SKM-1 treated with dmso at 0.1 percent for 144 hours (cell line): ENCODE results near the gene SLC4A1AP.
"Not testable (repeated sequence)": the region's sequence is repeated elsewhere in the genome, so short reads cannot be mapped to it uniquely, and the experiment has no call there.

ENCODE experiments used
- DNase-seq: peaks from one replicate; lab custom pipeline; 2025; ENCODE audit not compliant: unreplicated experiment; lab: John Stamatoyannopoulos, UW

SLC4A1AP gene

DNA sequence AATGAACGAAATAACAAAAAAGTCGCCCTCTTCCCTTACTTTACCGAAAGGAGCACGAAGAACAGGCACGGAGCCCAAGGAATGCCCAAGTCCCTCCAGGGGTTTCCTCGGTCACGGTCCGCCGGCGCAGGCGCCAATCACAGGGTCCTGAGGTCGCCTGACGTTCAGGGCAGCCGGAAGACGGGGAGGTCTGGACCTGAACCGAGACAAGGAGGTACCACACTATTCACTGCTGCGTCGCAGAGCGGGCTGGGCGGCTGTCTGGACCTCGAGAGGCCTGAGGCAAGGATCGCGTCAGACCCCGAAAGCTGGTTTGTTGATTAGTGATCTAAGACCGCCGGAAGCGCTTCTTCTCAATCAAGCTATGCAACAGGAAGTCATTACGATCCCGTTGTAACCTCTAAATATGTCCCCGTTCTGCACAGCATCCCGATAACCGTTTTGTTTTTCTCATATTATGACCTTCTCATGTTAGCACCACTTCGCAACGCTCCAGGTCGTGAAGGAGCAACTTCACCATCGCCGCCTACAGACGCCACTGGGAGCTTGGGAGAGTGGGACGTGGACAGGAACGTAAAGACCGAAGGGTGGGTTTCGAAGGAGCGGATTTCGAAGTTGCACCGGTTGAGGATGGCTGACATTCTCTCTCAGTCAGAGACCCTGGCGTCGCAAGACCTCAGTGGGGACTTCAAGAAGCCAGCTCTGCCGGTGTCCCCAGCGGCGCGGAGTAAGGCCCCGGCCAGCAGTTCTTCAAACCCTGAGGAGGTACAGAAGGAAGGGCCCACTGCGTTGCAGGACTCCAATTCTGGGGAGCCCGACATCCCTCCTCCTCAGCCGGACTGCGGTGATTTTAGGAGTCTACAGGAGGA, at the start of gene SLC4A1AP, which contains the start of gene SUPT7L:
TSS of gene SLC4A1AP (plus strand) at position 605 of the 869 bp plus-strand sequence. CDS start at position 631, 26 bp downstream.
TSS of gene SUPT7L (minus strand) at position 330 of the 869 bp plus-strand sequence. CDS start 1,422 bp downstream, outside the sequence.
- peak; percentile 81 for DNase-seq

DNA sequence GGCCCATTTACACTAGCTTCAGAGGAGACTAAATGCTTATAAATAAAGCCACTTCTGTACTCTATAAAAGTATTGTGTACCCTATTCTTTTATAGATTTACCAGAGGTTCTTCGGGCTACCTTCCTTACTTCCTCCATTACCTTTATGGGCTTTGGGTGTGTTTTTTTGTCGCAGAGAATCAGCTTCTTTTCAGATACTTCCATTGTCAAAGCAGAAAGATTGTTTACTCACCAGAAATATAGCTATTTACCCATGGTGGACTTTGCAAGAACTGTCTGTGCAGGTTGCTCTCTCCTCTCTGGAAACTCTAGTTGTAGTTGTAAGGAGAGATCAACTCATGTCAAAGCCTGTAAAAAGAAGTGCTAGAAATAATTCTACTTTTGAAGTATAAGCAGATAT, 49.7 kb upstream of the SLC4A1AP start:
- DNase-seq, result no peak

- no peak for DNase-seq
Measured at GRCh38 chr2:27615316-27615715, 48.4 kb upstream of the SLC4A1AP start.

DNA sequence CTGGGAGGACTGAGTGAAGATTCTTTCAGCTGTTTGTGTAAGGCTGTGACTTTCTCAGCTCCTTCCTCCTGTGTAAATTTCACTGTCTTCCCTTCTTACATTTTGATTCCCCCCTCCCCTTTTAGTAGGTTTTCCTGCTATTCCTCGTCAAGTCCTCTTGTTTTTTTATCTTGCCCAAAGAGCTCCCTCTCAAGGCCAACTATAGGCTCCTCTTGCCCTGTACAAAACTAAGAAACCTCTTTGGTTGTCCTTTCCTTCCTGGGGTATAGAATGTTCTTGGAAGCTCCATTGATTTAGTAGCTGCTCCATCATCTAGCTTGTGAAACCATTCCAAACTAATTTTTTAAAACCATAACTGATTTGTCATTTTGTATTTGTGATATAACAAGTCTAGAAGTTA, 42.2 kb upstream of the SLC4A1AP start:
- no peak for DNase-seq

GRCh38 chr2:27622921-27623384, 40.7 kb upstream of the SLC4A1AP start:
- no peak for DNase-seq

DNA sequence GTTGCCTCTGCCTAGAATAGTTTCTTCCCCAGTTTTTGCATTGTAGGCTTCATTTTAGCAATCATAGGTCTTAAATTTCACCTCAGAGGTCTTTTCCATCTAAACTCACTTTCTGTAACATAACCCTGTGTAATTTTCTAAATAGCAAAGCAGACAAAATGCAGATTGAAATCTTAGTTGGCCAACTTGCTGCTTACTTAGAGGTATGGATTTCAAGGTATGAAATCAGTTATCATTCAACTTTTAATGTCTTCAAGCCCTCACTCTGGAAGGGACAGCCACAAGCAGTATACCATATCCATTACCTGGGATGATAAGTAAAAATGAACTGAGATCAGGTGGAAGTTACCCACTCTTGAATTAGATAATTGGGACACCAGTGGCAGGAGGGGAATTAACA, 38.7 kb upstream of the SLC4A1AP start:
- DNase-seq, result no peak

DNA sequence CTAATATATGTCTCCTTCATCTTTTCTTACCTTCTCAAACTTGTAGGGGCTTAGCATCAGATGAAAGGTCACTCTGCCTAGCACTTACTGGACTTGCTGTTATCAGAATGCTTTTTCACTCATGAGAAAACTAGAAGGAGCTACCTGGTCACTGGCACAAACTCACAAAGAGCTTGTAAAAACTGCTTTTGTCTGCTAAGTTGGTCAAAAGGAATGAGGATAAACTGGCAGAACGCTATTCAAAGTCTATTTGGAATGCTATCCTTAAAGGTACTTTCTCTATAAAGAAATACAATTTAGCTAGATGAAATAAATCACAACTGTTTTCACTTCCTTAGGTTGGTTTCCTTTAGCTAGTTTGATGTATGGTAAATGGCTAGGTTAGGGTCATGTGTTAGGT, 37.4 kb upstream of the SLC4A1AP start:
- DNase-seq, result not testable (repeated sequence)

- peak; percentile 22 for DNase-seq
Measured at GRCh38 chr2:27626921-27627320, 36.8 kb upstream of the SLC4A1AP start.

GRCh38 chr2:27627963-27628766, 35.5 kb upstream of the SLC4A1AP start:
- DNase-seq, result no peak

DNA sequence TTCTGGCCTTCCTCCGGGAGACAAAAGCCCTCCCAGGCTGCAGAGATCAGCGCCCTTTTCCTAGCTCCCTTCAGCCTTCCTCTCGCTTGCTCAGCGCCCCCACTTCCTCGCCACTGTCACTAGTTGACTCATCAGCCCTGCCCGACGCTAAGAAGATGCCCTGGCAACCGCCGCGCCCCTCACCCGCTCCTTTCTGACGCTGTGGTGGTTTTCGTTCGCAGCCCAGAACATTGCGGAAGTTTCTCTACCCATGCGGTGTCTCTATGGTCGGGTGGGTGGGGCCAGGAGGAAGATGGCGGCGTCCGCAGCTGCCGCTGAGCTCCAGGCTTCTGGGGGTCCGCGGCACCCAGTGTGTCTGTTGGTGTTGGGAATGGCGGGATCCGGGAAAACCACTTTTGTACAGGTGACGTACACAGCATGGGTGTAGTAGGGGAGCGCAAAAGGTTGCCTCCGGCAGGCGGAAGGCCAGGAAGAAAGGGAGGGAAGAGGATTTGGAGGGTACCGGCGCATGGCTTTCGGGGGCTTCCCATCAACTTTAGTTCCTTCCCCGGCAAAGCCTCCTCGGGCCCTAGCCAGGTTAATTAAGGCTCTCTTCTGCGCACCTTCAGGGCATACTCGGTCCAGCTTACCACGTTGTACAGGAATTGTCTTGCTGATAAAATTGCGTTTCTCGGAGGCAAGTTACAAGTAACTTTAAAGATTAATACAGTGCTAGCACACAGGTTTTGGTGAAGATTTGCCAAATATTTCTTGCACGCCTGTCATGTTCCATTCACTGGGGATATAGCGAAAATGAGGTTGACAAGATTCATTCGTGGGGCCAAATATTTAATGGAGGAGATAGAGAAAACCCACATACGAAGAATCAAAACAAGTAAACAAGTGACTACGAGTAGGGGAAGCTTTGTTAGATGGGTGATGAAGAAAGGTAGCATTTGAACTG, 34.7 kb upstream of the SLC4A1AP start, which contains the start of the genes CCDC121 and GPN1:
TSS of gene CCDC121 (minus strand) at position 246 of the 943 bp plus-strand sequence. CDS start 1,213 bp downstream, outside the sequence.
TSS of gene GPN1 (plus strand) at position 284 of the 943 bp plus-strand sequence. CDS start at position 293, 9 bp downstream.
- peak; percentile 96 for DNase-seq

GRCh38 chr2:27630257-27630656, 33.4 kb upstream of the SLC4A1AP start:
- not testable (repeated sequence) for DNase-seq

- DNase-seq, result no peak
Measured at GRCh38 chr2:27634291-27634690, 29.4 kb upstream of the SLC4A1AP start.

DNA sequence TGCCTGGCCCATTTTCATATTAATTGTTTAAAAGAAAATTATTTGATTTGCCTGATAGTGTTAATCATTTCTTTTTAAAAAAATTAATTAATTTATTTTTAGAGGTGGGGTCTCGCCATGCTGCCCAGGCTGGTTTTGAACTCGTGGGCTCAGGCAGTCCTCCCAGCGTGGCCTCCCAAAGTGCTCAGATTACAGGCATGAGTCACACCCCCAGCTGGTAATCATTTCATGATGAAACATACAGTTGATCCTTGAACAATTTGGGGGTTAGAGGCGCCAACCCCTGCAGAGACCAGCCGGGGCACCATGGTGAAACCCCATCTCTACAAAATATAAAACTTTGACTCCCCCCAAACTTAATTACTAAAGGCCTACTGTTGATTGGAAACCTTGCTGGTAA, 26.9 kb upstream of the SLC4A1AP start:
- no peak for DNase-seq

GRCh38 chr2:27638037-27638637, 25.6 kb upstream of the SLC4A1AP start:
- DNase-seq, result no peak

DNA sequence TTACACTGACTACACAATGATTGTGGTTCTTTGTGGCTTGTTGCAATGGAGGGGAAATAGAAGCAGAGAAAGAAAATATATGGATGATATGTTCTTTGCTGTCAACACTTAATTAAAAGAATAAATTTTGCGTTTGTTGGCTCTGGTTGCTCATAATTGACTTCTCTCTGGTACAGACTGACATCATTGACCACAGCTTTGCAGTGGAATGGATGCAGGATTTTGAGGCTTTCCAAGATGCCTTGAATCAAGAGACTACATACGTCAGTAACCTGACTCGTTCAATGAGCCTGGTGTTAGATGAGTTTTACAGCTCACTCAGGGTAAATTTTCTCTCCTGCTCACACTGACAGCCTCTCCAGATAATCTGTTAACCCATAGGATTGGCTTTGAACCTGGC, 25.0 kb upstream of the SLC4A1AP start:
- DNase-seq, result no peak

DNA sequence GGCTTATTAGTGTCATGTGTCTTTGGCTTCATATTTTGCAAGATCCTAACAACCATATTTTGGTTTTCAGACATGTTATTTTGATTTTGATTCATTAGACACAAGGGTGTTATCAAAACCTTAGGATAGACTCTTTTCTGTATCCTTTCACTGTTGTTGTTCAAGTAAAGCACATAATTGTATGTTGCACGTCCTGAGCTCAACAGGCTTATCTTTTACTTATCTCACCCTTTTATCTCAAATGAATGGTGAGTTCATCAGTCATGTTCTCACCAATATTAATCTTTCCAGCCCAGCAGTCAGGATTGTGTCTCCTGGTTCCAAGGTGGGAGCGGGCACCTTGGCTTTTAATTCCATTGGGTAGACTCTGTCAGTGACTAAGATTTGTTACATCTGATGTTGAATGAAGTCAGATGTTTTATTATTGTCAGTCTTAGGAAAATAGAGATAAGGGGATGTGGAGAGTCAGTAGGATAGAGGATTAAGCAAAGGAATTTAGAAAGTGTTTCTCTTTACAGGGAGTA, 22.9 kb upstream of the SLC4A1AP start:
- no peak for DNase-seq

DNA sequence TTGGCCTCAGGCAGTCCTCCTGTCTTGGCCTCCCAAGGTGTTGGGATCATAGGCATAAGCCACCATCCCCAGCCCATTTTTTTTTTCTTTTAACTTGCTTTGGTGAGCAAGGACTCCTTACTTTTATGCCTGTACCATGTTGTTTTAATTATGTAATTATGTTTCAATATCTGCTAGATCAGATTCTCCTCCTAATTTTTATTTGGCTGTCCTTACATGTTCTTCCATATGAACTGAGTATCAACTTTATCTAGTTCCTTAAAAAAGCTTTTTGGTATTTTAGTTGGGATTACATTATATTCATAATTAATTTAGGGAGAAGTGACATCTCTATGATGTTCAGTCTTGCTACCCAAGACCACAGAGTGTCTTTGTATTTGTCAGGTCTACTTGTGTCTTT, 18.5 kb upstream of the SLC4A1AP start:
- DNase-seq, result no peak

- DNase-seq, result no peak
Measured at GRCh38 chr2:27647289-27647688, 16.4 kb upstream of the SLC4A1AP start.

DNA sequence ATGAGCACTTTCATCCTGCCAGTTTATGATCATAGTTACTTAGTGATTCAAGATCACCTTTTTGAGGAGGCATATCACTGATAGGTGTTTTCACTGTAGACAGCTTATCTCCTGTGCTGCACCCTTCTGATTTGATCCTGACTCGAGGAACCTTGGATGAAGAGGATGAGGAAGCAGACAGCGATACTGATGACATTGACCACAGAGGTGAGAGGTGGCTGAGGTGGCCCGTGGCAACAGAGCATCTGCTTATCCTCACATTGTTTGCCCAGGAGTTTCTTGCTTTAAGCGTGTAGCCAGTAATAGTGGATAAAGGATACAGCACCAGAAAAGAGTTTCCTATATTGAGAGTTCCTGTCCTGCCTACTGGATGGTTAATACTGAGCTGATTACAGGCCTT, 16.0 kb upstream of the SLC4A1AP start:
- DNase-seq, result no peak

DNA sequence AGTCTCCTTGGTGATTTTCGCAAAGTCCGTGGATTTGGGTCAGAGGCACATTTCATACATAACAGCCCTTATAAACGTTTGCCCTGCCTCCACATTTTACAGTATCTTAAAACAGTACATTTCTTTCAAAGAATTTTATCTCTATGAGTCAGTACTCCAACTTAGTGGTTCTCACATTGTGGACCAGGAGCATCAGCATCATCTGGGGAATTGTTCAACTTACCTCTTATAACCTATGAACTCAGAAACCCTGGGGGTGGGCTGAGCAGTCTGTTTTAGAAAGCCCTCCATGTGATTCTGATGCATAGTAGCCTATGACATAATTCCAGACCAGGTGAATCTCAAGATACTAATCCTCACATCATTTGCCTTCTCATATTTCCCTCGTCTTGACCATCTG, 12.6 kb upstream of the SLC4A1AP start:
- DNase-seq, result no peak
